C4-2B (cell line): ENCODE results near the gene BCL2L1.

Source experiments
- CTCF ChIP-seq: fragments of 450-650 bp; conservative IDR thresholded peaks from 2 replicates; pipeline ENCODE4 v1.5.1; 2017; ENCODE audit warnings: mild to moderate bottlenecking
- ZFX ChIP-seq: fragments of 450-650 bp; IDR thresholded peaks from 2 replicates; pipeline ENCODE4 v1.6.1; 2017

- TF ChIP-seq CTCF (no peak), ZFX (no peak)
These were observed 24.3 kb downstream of the BCL2L1 start for GRCh38 chr20:31698243-31698802.
